Endothelial cell (in vitro differentiated cells): Measurements from ENCODE around the gene REEP6. TPM values are rescaled to one million over a fixed set of nuclear protein-coding genes. Genes with fewer than 3 reads are reported as not detected.

ENCODE experiments used
- DNase-seq: peaks from one replicate; pipeline ENCODE4 v3.0.0; 2021; ENCODE audit warnings: low spot score
- H3K27ac Mint-ChIP-seq: one replicate; pipeline ENCODE4 v1.8.0; 2021; ENCODE audit warnings: mixed read lengths, inconsistent platforms; ENCODE audit not compliant: unreplicated experiment
- H3K27me3 Mint-ChIP-seq: one replicate; pipeline ENCODE4 v1.8.0; 2021; ENCODE audit warnings: mild to moderate bottlenecking, moderate library complexity, mixed read lengths, inconsistent platforms; ENCODE audit not compliant: unreplicated experiment
- H3K36me3 Mint-ChIP-seq: one replicate; pipeline ENCODE4 v1.8.0; 2021; ENCODE audit warnings: mild to moderate bottlenecking, low read depth, mixed read lengths, inconsistent platforms; ENCODE audit not compliant: unreplicated experiment
- H3K4me1 Mint-ChIP-seq: one replicate; pipeline ENCODE4 v1.8.0; 2021; ENCODE audit warnings: mild to moderate bottlenecking, mixed read lengths, inconsistent platforms; ENCODE audit not compliant: unreplicated experiment
- H3K4me3 Mint-ChIP-seq: one replicate; pipeline ENCODE4 v1.8.0; 2021; ENCODE audit warnings: mild to moderate bottlenecking, mixed read lengths, inconsistent platforms; ENCODE audit not compliant: unreplicated experiment
- H3K9me3 Mint-ChIP-seq: one replicate; pipeline ENCODE4 v1.8.0; 2021; ENCODE audit warnings: mixed read lengths, inconsistent platforms; ENCODE audit not compliant: unreplicated experiment
- CTCF ChIP-seq: fragments of 200-600 bp; sonication (generic); IDR thresholded peaks from one replicate; pipeline ENCODE4 v1.5.0; 2021; ENCODE audit warnings: antibody characterized with exemption; ENCODE audit not compliant: unreplicated experiment
- total RNA-seq: library from RNA; stranded (reverse); fragmentation: NEBNext Ultra II Directional; extraction: Animal tissue kit (Norgen Biotek cat#: 25700); gene quantifications from one replicate; pipeline ENCODE4 v1.2.1, GENCODE V29; 2021; ENCODE audit not compliant: unreplicated experiment

Gene REEP6
- total RNA-seq, 1 donor from 2014 or later = 2.3 TPM

- H3K36me3 Mint-ChIP-seq = peaks cover 10% of the 10 kb centered on the region
- peaks cover 8% of the 10 kb centered on the region for H3K4me1 Mint-ChIP-seq
- H3K27ac Mint-ChIP-seq = peak within 1 kb of the TSS; percentile 90
- H3K27me3 Mint-ChIP-seq = peaks cover 3% of the 10 kb centered on the region
- H3K4me3 Mint-ChIP-seq = peak within 1 kb of the TSS; percentile 97
- no peaks in the 10 kb centered on the region for H3K9me3 Mint-ChIP-seq
- peak; percentile 89 for DNase-seq
- no peak for TF ChIP-seq CTCF
Measured at GRCh38 chr19:1478934-1479707, 11.9 kb upstream of the REEP6 start, which contains the start of gene C19orf25. TSS of gene C19orf25 (minus strand) at chr19:1479215. CDS start at chr19:1478903, 312 bp downstream.

- H3K4me3 Mint-ChIP-seq = no peak overlapping the region
- no peak for TF ChIP-seq CTCF
- H3K27ac Mint-ChIP-seq = no peak overlapping the region
- H3K9me3 Mint-ChIP-seq = no peaks in the 10 kb centered on the region
- H3K4me1 Mint-ChIP-seq = peaks cover 8% of the 10 kb centered on the region
- H3K27me3 Mint-ChIP-seq = peaks cover 5% of the 10 kb centered on the region
- DNase-seq = no peak
- peaks cover 10% of the 10 kb centered on the region for H3K36me3 Mint-ChIP-seq
Measured at GRCh38 chr19:1481224-1481892, 9.6 kb upstream of the REEP6 start.

GRCh38 chr19:1481893-1482360 is 9.1 kb upstream of the REEP6 start:
- H3K36me3 Mint-ChIP-seq = peaks cover 10% of the 10 kb centered on the region
- no peak for DNase-seq

GRCh38 chr19:1482361-1483130 is 8.4 kb upstream of the REEP6 start:
- H3K27ac Mint-ChIP-seq = no peak overlapping the region

More at GRCh38 chr19:1481893-1482360, 9.1 kb upstream of the REEP6 start:
- H3K4me3 Mint-ChIP-seq = no peak overlapping the region
- H3K27me3 Mint-ChIP-seq = peaks cover 5% of the 10 kb centered on the region
- no peak overlapping the region for H3K27ac Mint-ChIP-seq
- no peak for TF ChIP-seq CTCF
- no peaks in the 10 kb centered on the region for H3K9me3 Mint-ChIP-seq
- H3K4me1 Mint-ChIP-seq = peaks cover 8% of the 10 kb centered on the region

More at GRCh38 chr19:1482361-1483130, 8.4 kb upstream of the REEP6 start:
- Mint-ChIP-seq H3K9me3 (no peaks in the 10 kb centered on the region), H3K4me3 (no peak overlapping the region), H3K27me3 (peaks cover 5% of the 10 kb centered on the region), H3K36me3 (peaks cover 6% of the 10 kb centered on the region), H3K4me1 (peaks cover 8% of the 10 kb centered on the region)
- no peak for TF ChIP-seq CTCF
- no peak for DNase-seq
